Retina (tissue), 1 donor: ENCODE measurements around the gene HOOK2.
"Not testable (repeated sequence)": the region's sequence is repeated elsewhere in the genome, so short reads cannot be mapped to it uniquely, and the experiment has no call there.

Source experiments
- DNase-seq: peaks from one replicate; pipeline ENCODE4 v3.0.0-alpha.2; 2016

The HOOK2 gene

GRCh38 chr19:12774588-12775555, at the start of gene HOOK2:
Gene HOOK2, minus strand, starts transcription at chr19:12775552. Its CDS starts 103 bp downstream, at chr19:12775449.
- no peak for DNase-seq

- no peak for DNase-seq
Observed at GRCh38 chr19:12821761-12822160, 46.4 kb upstream of the HOOK2 start.

GRCh38 chr19:12817810-12818209, 42.5 kb upstream of the HOOK2 start:
- DNase-seq, result not testable (repeated sequence)

- DNase-seq, result not testable (repeated sequence)
Observed at GRCh38 chr19:12817188-12817587, 41.8 kb upstream of the HOOK2 start.

GRCh38 chr19:12815088-12815487, 39.7 kb upstream of the HOOK2 start:
- no peak for DNase-seq

- DNase-seq, result peak; percentile 95
Observed at GRCh38 chr19:12806242-12807081, 31.1 kb upstream of the HOOK2 start, which contains the start of gene RNASEH2A. Gene RNASEH2A, plus strand, starts transcription at chr19:12806584. Its CDS starts 90 bp downstream, at chr19:12806674.

- no peak for DNase-seq
Observed at GRCh38 chr19:12804051-12804450, 28.7 kb upstream of the HOOK2 start.

GRCh38 chr19:12802267-12803106, 27.1 kb upstream of the HOOK2 start:
- DNase-seq, result no peak

GRCh38 chr19:12801466-12802266, 26.3 kb upstream of the HOOK2 start, which contains the start of the genes PRDX2 and THSD8:
Gene PRDX2, minus strand, starts transcription at chr19:12801800. Its CDS starts 539 bp downstream, at chr19:12801261.
Gene THSD8, plus strand, starts transcription at chr19:12802069. Its CDS starts 3 bp downstream, at chr19:12802072.
- DNase-seq, result peak; percentile 96

- no peak for DNase-seq
Observed at GRCh38 chr19:12800923-12801465, 25.6 kb upstream of the HOOK2 start.

- DNase-seq, result no peak
Observed at GRCh38 chr19:12800466-12800770, 25.1 kb upstream of the HOOK2 start.

GRCh38 chr19:12799742-12800465, 24.6 kb upstream of the HOOK2 start:
- DNase-seq, result no peak

GRCh38 chr19:12797607-12798006, 22.3 kb upstream of the HOOK2 start:
- DNase-seq, result not testable (repeated sequence)

GRCh38 chr19:12797141-12797587, 21.8 kb upstream of the HOOK2 start:
- DNase-seq, result no peak

GRCh38 chr19:12796146-12797071, 21.1 kb upstream of the HOOK2 start:
- DNase-seq, result peak; percentile 84

GRCh38 chr19:12794971-12795381, 19.6 kb upstream of the HOOK2 start:
- no peak for DNase-seq

GRCh38 chr19:12794196-12794941, 19.0 kb upstream of the HOOK2 start:
- DNase-seq, result no peak
